GM12878 (cell line): Measurements from ENCODE around the gene GLIPR1L1. TPM values are rescaled to one million over a fixed set of nuclear protein-coding genes. Genes with fewer than 3 reads are reported as not detected.

ENCODE experiments used
- ATAC-seq: fragments of 200-7000 bp; cut with Tn5 transposase; 3 replicates; pipeline ENCODE4 v1.9.1; 2020; ENCODE audit warnings: mild to moderate bottlenecking, moderate library complexity
- BruUV-seq: library from RNA; stranded (reverse); fragments of 400-500 nt; replicated peaks from 2 replicates; lab custom pipeline; 2021; lab: Mats Ljungman, UMichigan
- CTCF ChIA-PET: fragments of 300-600 bp; sonication (Branson Sonifier 250); formaldehyde crosslinking; extraction: SDS; loops from one replicate; lab custom pipeline; 2021; ENCODE audit warnings: inconsistent platforms; lab: Yijun Ruan, JAX
- POLR2A ChIA-PET: fragments of 350-600 bp; formaldehyde crosslinking; extraction: SDS; loops from one replicate; lab custom pipeline; 2021; ENCODE audit warnings: inconsistent platforms; lab: Charles Lee
- RAD21 ChIA-PET: fragments of 300-600 bp; sonication (Branson Sonifier 250); formaldehyde crosslinking; loops from one replicate; lab custom pipeline; 2023; ENCODE audit warnings: antibody characterized with exemption; ENCODE audit not compliant: unreplicated experiment; lab: Charles Lee
- SMC1A ChIA-PET: fragments of 300-600 bp; sonication (Branson Sonifier 250); formaldehyde crosslinking; loops from one replicate; lab custom pipeline; 2023; ENCODE audit not compliant: unreplicated experiment, uncharacterized antibody; lab: Charles Lee
- DNase-seq: peaks from one replicate; pipeline ENCODE4 v3.0.0-alpha.2; 2011; ENCODE audit warnings: low read depth, low spot score
- FAIRE-seq: peaks from 3 replicates; lab custom pipeline; 2011; peaks lifted over from hg19 to GRCh38; lab: Jason Lieb, UNC
- H2AFZ ChIP-seq: 2 replicates; pipeline ENCODE4 v1.6.0; 2011; ENCODE audit warnings: low read depth, low read length, control low read depth; ENCODE audit not compliant: control insufficient read depth
- H3K27ac ChIP-seq: 2 replicates; pipeline ENCODE4 v1.5.1; 2011; ENCODE audit warnings: control low read depth; ENCODE audit not compliant: control insufficient read depth, insufficient read depth
- H3K27me3 ChIP-seq, 2 experiments: replicated peaks in 1 of 2; 2 replicates each; pipeline versions ENCODE4 v1.6.0 to v1.6.1; 2011; ENCODE audit warnings: low read length in 1 of 2; ENCODE audit not compliant: control insufficient read depth in 2 of 2, insufficient read depth in 2 of 2
- H3K36me3 ChIP-seq, 2 experiments: 2 replicates each; pipeline ENCODE4 v1.5.1; 2011; ENCODE audit warnings: low read length in 1 of 2; ENCODE audit not compliant: control insufficient read depth in 2 of 2, insufficient read depth in 2 of 2
- H3K4me1 ChIP-seq: 2 replicates; pipeline ENCODE4 v1.6.1; 2011; ENCODE audit warnings: mild to moderate bottlenecking, low read length, moderate library complexity, mixed read lengths; ENCODE audit not compliant: control insufficient read depth, insufficient read depth
- H3K4me2 ChIP-seq: 2 replicates; pipeline ENCODE4 v1.6.0; 2011; ENCODE audit warnings: control low read depth; ENCODE audit not compliant: control insufficient read depth, insufficient read depth
- H3K4me3 ChIP-seq: fragments of 200-600 bp; sonication (generic); 2 replicates; pipeline ENCODE4 v1.5.1; 2016
- H3K79me2 ChIP-seq: 2 replicates; pipeline ENCODE4 v1.6.0; 2011; ENCODE audit warnings: low read length; ENCODE audit not compliant: control insufficient read depth, insufficient read depth
- H3K9ac ChIP-seq: 2 replicates; pipeline ENCODE4 v1.8.0; 2011; ENCODE audit warnings: low read length, control low read depth, mixed read lengths; ENCODE audit not compliant: control insufficient read depth, insufficient read depth
- H3K9me3 ChIP-seq: replicated peaks from 3 replicates; pipeline ENCODE4 v1.5.1; 2011; ENCODE audit warnings: mild to moderate bottlenecking, low read length; ENCODE audit not compliant: control insufficient read depth, insufficient read depth
- H4K20me1 ChIP-seq: 2 replicates; pipeline ENCODE4 v1.6.0; 2011; ENCODE audit not compliant: control insufficient read depth, insufficient read depth
- EGR1 ChIP-seq, 2 experiments: IDR thresholded peaks; 1 replicate in 1 of 2; 2 replicates in 1 of 2; pipeline ENCODE4 v1.6.1; 2011 to 2012; ENCODE audit warnings: low read depth in 2 of 2, low read length in 2 of 2, borderline replicate concordance in 1 of 2, mild to moderate bottlenecking in 1 of 2, moderate library complexity in 1 of 2
- HDGF ChIP-seq: fragments of 450-650 bp; IDR thresholded peaks from 2 replicates; pipeline ENCODE4 v1.6.1; 2016; ENCODE audit warnings: antibody characterized with exemption
- MTA2 ChIP-seq: fragments of 450-650 bp; IDR thresholded peaks from 2 replicates; pipeline ENCODE4 v1.6.1; 2016; ENCODE audit warnings: low read depth, mild to moderate bottlenecking, moderate library complexity
- WRNIP1 ChIP-seq: IDR thresholded peaks from 2 replicates; pipeline ENCODE4 v1.6.1; 2011; ENCODE audit warnings: low read depth, low read length, improper control_type of control experiment, borderline replicate concordance
- WGBS: methylation state at CpG from one replicate; pipeline ENCODE4 v1.1.6; 2016; ENCODE audit warnings: low lambda C conversion rate; ENCODE audit not compliant: insufficient replicate concordance, insufficient coverage; ENCODE audit errors: missing lambda C conversion rate; 5-methylcytosine and 5-hydroxymethylcytosine counted together
- in situ Hi-C: fragments of 300-500 bp; cut with MboI; formaldehyde crosslinking; loops from 9 replicates; pipeline ENCODE4 v1.14.3; 2018; ENCODE audit warnings: mixed read lengths
- intact Hi-C: fragments of 100-400 bp; cut with micrococcal nuclease; formaldehyde crosslinking; loops from one replicate; pipeline ENCODE4 v1.14.2; 2022; ENCODE audit not compliant: unreplicated experiment
- polyA plus RNA-seq, 11 experiments: library from polyadenylated mRNA; depleted of rRNA in 4 of 11; unstranded in 6 of 11; stranded (reverse) in 5 of 11; fragments of >200 nt; fragmentation: Nextera tagmentation in 4 of 11; fragmentation: Illumina TruSeq in 1 of 11; extraction: Ambion mirVana in 4 of 11; extraction: Trizol in 1 of 11; gene quantifications; 1 replicate in 1 of 11; 2 replicates in 10 of 11; pipeline versions ENCODE4 v1.2.1 to v1.2.3, GENCODE V29; 2011 to 2016; ENCODE audit warnings: inconsistent platforms in 2 of 11, missing spikeins in 2 of 11, low read depth in 1 of 11
- total RNA-seq, 4 experiments: library from RNA; depleted of rRNA in 3 of 4; stranded (reverse); fragments of >200 nt in 3 of 4; fragmentation: Illumina TruSeq in 1 of 4; extraction: Trizol in 1 of 4; gene quantifications; 2 replicates each; pipeline versions ENCODE4 v1.2.1 to v1.2.3, GENCODE V29; 2013 to 2021
- TF ChIP-seq, protein P1 (sequence below): fragments of 450-650 bp; conservative IDR thresholded peaks from 2 replicates; pipeline ENCODE4 v1.6.1; 2017; ENCODE audit warnings: mild to moderate bottlenecking, moderate library complexity
- TF ChIP-seq, protein P2 (sequence below): IDR thresholded peaks from 2 replicates; pipeline ENCODE4 v1.6.1; 2011; ENCODE audit warnings: low read depth, low read length, improper control_type of control experiment, borderline replicate concordance
- TF ChIP-seq, protein P3 (sequence below): fragments of 450-650 bp; IDR thresholded peaks from 2 replicates; pipeline ENCODE4 v1.6.1; 2017; ENCODE audit warnings: borderline replicate concordance
- TF ChIP-seq, protein P4 (sequence below): fragments of 450-650 bp; IDR thresholded peaks from 2 replicates; pipeline ENCODE4 v1.6.1; 2018; ENCODE audit warnings: borderline replicate concordance, mild to moderate bottlenecking; ENCODE audit not compliant: partially characterized antibody

Gene GLIPR1L1
- total and polyA plus RNA-seq, 10 of the 15 experiments (the other 5 are each of a cell fraction or from before 2014, with no cell fraction given) = 0.10 to 0.47 (median 0.13) TPM; not detected in 7

DNA sequence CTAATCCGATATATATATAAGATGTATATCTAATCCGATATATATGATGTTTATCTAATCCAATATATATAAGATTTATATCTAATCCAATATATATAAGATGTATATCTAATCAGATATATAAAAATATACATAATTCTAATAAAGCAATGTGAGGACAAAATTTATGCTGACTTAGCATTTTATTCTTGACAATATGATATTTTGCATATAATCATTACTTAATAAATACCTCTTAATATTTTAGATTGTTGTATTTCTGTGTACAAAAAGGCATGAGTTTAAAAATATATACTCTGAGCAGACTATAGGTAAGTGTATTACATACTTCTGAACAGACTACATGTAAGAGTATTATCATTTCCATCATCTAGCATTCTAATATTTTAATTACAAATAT lies 75.4 kb downstream of the GLIPR1L1 start (continued):
- TF ChIP-seq, protein P1, sequence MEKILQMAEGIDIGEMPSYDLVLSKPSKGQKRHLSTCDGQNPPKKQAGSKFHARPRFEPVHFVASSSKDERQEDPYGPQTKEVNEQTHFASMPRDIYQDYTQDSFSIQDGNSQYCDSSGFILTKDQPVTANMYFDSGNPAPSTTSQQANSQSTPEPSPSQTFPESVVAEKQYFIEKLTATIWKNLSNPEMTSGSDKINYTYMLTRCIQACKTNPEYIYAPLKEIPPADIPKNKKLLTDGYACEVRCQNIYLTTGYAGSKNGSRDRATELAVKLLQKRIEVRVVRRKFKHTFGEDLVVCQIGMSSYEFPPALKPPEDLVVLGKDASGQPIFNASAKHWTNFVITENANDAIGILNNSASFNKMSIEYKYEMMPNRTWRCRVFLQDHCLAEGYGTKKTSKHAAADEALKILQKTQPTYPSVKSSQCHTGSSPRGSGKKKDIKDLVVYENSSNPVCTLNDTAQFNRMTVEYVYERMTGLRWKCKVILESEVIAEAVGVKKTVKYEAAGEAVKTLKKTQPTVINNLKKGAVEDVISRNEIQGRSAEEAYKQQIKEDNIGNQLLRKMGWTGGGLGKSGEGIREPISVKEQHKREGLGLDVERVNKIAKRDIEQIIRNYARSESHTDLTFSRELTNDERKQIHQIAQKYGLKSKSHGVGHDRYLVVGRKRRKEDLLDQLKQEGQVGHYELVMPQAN = no peak
- TF ChIP-seq, protein P2, sequence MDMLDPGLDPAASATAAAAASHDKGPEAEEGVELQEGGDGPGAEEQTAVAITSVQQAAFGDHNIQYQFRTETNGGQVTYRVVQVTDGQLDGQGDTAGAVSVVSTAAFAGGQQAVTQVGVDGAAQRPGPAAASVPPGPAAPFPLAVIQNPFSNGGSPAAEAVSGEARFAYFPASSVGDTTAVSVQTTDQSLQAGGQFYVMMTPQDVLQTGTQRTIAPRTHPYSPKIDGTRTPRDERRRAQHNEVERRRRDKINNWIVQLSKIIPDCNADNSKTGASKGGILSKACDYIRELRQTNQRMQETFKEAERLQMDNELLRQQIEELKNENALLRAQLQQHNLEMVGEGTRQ = no peak
- no peak for TF ChIP-seq EGR1 (IDR thresholded peaks at IDR 0.05; ENCODE audit: borderline replicate concordance in 1 of 2, low read depth in 2 of 2, low read length in 2 of 2)
- TF ChIP-seq HDGF = no peak
- TF ChIP-seq, protein P3, sequence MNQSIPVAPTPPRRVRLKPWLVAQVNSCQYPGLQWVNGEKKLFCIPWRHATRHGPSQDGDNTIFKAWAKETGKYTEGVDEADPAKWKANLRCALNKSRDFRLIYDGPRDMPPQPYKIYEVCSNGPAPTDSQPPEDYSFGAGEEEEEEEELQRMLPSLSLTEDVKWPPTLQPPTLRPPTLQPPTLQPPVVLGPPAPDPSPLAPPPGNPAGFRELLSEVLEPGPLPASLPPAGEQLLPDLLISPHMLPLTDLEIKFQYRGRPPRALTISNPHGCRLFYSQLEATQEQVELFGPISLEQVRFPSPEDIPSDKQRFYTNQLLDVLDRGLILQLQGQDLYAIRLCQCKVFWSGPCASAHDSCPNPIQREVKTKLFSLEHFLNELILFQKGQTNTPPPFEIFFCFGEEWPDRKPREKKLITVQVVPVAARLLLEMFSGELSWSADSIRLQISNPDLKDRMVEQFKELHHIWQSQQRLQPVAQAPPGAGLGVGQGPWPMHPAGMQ = no peak
- no peak for TF ChIP-seq WRNIP1

DNA sequence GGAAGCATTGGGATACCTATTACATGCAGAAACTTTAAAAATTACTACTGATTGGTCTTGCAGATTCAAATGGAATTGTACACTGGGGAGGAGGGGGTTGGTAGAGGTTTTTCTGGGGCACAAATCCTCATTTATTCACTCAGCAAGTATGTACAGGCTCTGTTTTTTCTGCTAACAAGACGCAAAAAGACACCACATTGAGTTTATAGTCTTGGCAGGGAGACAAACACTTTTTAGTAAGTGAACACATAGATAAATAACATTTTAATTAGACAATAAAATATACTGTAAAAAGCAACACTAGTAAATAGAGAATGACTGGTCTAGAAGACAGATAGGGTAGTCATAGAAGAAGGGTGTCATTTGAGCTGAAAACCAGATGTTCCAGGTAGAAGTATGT lies 80.2 kb downstream of the GLIPR1L1 start:
- Histone ChIP-seq H3K4me1 (no peaks in the 10 kb centered on the region), H3K27ac (no peak overlapping the region), H3K36me3 (no peaks in the 10 kb centered on the region), H3K4me2 (no peak overlapping the region), H3K27me3 (no peaks in the 10 kb centered on the region)
- in situ Hi-C loops (no loop called here), intact Hi-C loops (no loop called here)
- ChIA-PET CTCF (interaction anchor here (1.3 to 1.5 kb wide), 2 partner anchors 23 to 70 kb away, joined by 4 read pairs; partner anchors contain the start of gene GLIPR1L2), RAD21 (no interaction called here)
- BruUV-seq = no TSS peak
- DNase-seq = no peak
- WGBS = 70% methylated on average over 1 of the region's 1 CpG
- TF ChIP-seq, protein P4, sequence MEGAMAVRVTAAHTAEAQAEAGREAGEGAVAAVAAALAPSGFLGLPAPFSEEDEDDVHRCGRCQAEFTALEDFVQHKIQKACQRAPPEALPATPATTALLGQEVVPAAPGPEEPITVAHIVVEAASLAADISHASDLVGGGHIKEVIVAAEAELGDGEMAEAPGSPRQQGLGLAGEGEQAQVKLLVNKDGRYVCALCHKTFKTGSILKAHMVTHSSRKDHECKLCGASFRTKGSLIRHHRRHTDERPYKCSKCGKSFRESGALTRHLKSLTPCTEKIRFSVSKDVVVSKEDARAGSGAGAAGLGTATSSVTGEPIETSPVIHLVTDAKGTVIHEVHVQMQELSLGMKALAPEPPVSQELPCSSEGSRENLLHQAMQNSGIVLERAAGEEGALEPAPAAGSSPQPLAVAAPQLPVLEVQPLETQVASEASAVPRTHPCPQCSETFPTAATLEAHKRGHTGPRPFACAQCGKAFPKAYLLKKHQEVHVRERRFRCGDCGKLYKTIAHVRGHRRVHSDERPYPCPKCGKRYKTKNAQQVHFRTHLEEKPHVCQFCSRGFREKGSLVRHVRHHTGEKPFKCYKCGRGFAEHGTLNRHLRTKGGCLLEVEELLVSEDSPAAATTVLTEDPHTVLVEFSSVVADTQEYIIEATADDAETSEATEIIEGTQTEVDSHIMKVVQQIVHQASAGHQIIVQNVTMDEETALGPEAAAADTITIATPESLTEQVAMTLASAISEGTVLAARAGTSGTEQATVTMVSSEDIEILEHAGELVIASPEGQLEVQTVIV = no peak
- no peak for TF ChIP-seq MTA2
- TF ChIP-seq, all 136 proteins: peak for 0
- Histone ChIP-seq H2AFZ (no peak overlapping the region), H3K9me3 (no peaks in the 10 kb centered on the region), H4K20me1 (no peaks in the 10 kb centered on the region), H3K79me2 (no peaks in the 10 kb centered on the region), H3K4me3 (no peak overlapping the region), H3K9ac (no peak overlapping the region)
- SMC1A ChIA-PET = interaction anchor here (1.0 kb wide), 1 partner anchor 11 kb away, joined by 3 read pairs; no protein-coding TSS in a partner anchor
- POLR2A ChIA-PET = no interaction called here
- ATAC-seq (no peak), FAIRE-seq (no peak)
